Renal pelvis (tissue), 4 donors: Measurements from ENCODE around the gene KRTAP5-8. TPM values are rescaled to one million over a fixed set of nuclear protein-coding genes. Genes with fewer than 3 reads are reported as not detected.
"Not testable (repeated sequence)": the region's sequence is repeated elsewhere in the genome, so short reads cannot be mapped to it uniquely, and the experiment has no call there.

Experiments
- DNase-seq: peaks from one replicate; pipeline ENCODE4 v3.0.0-alpha.2; 2013
- polyA plus RNA-seq, 3 donors: library from polyadenylated mRNA; unstranded; fragments of 120-200 nt; gene quantifications; one replicate each; pipeline ENCODE4 v1.2.1, GENCODE V29; 2013; ENCODE audit not compliant: insufficient read length in 3 of 3

The KRTAP5-8 gene
- polyA plus RNA-seq, 3 donors, result 0.26 to 1.3 (median 0.71) TPM

- no peak for DNase-seq
Observed at GRCh38 chr11:71542879-71543777, 5.3 kb downstream of the KRTAP5-8 start.

GRCh38 chr11:71543866-71544265, 6.0 kb downstream of the KRTAP5-8 start:
- no peak for DNase-seq

DNA sequence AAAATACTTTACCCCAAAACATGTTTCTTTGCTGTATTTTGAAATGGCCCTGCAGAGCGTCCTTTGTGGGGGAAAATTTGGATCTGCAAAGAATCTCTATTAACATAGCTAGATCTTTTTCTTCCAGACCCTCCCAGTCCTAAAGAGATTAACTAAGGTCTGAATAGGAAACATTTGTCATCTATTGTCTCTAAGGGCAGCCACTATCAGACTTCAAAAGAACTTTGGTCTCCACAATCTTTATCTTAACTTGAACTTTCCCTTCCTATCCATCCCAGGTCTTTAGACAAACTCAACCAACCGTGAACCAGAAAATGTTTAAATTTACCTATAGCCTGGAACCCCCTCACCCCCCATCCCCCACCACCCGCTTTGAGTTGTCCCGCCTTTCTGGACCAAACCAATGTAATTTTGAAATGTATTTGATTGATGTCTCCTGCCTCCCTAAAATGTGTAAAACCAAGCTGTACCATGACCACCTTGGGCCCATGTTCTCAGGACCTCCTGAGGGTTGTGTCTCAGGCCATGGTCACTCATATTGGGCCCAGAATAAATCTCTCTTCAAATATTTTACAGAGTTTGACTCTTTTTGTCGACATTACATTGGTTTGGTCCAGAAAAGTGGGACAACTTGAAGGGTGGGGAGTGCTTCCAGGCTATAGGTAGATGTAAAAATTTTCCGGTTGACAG, 6.8 kb downstream of the KRTAP5-8 start:
- no peak for DNase-seq

- no peak for DNase-seq
Observed at GRCh38 chr11:71545405-71545966, 7.7 kb downstream of the KRTAP5-8 start.

DNA sequence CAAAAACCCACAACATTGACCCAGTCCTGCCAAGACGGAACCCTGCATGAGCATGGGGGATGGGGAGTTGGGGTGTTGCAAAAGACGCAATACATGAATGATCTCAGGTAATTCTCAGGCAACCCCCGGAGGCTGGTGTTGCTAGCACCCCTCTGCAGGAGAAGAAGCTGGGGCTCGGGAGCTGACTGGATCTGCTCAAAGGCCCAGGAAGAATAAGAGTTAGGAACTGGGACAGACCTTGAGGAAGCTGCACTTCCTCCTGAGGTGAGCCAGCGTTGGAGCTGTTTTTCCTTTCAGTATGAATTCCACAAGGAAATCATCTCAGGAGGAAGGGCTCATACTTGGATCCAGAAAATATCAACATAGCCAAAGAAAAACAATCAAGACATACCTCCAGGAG, 10.3 kb downstream of the KRTAP5-8 start, which contains the start of gene KRTAP5-9:
KRTAP5-9 (plus strand) TSS at position 301 of the 400 bp plus-strand sequence. CDS start 238 bp downstream, outside the sequence.
- DNase-seq, result no peak

DNA sequence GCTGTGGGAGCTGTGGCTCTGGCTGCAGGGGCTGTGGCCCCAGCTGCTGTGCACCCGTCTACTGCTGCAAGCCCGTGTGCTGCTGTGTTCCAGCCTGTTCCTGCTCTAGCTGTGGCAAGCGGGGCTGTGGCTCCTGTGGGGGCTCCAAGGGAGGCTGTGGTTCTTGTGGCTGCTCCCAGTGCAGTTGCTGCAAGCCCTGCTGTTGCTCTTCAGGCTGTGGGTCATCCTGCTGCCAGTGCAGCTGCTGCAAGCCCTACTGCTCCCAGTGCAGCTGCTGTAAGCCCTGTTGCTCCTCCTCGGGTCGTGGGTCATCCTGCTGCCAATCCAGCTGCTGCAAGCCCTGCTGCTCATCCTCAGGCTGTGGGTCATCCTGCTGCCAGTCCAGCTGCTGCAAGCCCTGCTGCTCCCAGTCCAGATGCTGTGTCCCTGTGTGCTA, 10.9 kb downstream of the KRTAP5-8 start:
- DNase-seq, result no peak

DNA sequence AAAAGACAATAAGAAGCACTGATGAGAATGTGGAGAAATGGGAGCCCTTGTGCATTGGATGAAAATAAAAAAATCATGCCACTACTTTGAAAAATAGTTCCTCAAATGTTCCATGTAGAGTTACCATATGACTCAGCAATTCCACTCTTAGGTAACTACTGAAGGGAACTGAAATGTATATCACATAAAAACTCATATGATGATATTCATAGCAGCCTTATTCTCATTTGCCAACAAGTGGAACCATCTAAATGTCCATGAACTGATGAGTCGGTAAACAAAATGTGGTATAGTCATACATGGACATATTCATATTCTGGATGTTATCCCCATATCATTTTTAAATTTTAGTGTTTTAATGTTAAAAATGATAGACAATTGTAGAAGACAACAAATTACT, 13.9 kb downstream of the KRTAP5-8 start:
- no peak for DNase-seq

- no peak for DNase-seq
Observed at GRCh38 chr11:71554996-71555395, 17.2 kb downstream of the KRTAP5-8 start.

- DNase-seq, result no peak
Observed at GRCh38 chr11:71555508-71555907, 17.7 kb downstream of the KRTAP5-8 start.

DNA sequence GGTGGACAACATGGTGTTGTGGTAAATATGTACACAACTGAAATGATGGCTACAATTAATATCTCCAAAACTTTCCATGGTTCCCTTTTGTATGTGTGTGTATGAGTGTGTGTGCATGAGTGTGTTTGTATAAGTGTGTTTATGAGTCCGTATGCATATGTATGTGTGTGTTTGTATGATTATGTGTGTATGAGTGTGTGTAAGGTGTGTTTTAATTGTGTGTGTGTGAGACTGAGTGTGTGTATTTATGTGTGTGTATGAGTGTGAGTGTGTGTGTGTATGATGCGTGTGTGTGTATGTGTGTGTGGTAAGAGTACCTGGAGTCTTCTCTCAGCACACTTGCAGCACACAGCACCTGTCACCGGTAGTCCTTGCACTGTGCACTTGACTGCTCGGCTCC, 18.2 kb downstream of the KRTAP5-8 start:
- DNase-seq, result no peak

DNA sequence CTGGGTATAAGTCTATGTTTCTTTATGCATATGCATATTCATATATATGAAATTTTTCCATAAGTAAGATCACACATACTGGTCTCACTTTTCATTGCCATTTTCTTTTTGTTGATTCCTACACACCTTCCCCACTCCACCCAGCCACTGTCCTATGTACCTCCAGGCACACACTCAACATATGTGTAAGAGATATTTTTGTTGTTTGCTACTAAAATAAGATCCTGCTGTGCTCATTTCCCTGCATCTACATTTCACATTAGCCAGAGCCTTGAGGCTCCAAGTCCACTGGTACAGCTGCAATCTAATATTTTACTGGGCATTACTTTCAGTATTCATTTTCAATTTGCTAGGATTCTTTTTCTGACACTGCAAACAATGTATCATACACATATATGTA, 19.4 kb downstream of the KRTAP5-8 start:
- DNase-seq, result no peak

GRCh38 chr11:71558996-71559395, 21.2 kb downstream of the KRTAP5-8 start:
- no peak for DNase-seq

- DNase-seq, result no peak
Observed at GRCh38 chr11:71562120-71562519, 24.3 kb downstream of the KRTAP5-8 start.

- DNase-seq, result no peak
Observed at GRCh38 chr11:71563406-71563805, 25.6 kb downstream of the KRTAP5-8 start.

DNA sequence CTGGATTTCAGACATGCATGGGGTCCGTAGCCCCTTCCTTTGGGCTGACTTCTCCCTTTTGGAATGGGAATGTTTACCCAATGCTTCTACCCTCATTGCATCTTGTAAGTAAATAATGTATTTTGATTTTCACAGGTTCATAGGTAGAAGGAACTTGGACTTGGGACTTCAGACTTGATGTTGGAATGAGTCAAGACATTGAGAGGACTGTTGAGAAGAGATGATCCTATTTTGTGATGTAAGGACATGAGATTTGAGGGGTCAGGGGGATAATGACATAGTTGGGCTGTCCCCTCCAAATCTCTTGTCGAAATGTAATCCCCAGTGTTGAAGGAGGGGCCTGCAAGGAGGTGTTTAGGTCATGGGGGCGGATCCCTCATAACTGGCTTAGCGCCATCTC, 26.6 kb downstream of the KRTAP5-8 start:
- DNase-seq, result no peak

GRCh38 chr11:71565263-71565662, 27.4 kb downstream of the KRTAP5-8 start, which contains the start of gene KRTAP5-10:
TSS of gene KRTAP5-10 (plus strand) at chr11:71565563. CDS start at chr11:71565588, 25 bp downstream.
- DNase-seq, result no peak

- no peak for DNase-seq
Observed at GRCh38 chr11:71566081-71566620, 28.3 kb downstream of the KRTAP5-8 start.

DNA sequence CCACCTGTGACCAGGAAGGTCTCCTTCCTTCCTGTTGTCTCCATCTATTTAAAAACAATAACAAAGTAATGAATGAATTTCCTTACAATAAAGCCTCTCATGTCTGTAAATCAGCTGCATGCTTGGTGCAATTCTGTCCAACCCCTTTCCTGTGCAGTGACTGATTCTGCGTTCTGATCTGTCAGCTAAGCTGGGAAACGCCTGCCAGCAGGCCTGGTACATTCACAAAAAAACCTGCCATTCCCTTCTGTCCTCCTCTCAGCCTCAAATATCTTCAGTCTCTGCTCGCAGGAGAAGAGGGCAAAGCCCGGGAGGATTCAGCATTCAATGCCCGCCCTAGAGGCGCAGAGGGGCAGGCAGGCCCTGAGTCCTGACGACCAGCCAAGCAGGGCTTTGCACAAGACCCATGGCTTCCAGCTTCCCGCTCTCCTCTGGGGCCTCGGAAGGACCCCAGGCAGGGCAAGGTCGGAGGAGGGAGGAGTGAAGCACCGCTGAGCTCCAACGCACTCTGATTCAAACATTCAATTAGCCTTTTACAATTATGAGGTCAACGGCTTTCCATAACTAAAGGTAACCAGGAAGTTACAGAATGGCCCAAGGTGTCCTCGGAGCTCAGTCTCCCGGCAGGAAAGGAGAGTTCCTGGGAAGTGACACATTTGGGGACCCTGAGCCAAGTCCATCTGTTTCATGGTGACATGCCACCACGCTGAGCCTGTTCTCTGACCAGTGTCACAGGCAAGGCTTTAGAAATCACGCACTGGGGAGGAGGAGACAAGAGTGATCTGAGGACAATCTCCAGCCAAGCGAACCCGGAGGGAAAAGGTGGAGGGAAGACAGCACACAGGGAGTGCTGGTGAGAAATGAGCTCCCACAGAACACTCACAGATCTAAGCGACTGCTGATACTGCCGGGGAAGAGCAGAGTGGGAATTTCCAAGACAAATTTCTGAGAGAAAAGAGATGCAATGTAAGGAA, 29.1 kb downstream of the KRTAP5-8 start:
- not testable (repeated sequence) for DNase-seq

- DNase-seq, result not testable (repeated sequence)
Observed at GRCh38 chr11:71567633-71568032, 29.8 kb downstream of the KRTAP5-8 start.

DNA sequence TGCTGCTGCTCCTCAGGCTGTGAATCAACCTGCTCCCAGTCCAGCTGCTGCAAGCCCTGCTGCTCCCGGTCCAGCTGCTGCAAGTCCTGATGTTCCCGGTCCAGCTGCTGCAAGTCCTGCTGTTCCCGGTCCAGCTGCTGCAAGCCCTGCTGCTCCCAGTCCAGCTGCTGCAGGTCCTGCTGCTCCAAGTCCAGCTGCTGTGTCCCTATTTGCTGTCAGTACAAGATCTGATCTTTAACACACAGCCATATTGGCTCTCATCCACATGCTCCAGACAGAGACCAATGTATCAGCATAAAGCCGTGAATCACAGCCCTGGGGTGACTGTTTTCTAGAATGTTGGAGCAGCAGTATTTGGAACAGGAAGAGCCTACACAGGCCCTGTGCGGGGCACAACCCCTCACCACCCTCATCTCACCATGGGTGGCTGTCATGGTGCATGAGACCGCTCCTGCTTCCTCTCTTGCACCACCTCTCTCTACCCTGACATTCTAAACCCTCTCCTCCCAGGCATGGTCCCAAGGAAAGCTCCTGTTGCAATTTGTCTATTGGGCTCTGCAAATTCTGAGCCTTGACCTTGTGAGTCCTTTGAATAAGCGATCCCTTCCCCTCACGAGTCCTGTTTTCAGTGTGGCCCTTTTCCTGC, 31.0 kb downstream of the KRTAP5-8 start:
- DNase-seq, result peak; percentile 29
